T-cell (primary cell): ENCODE results near the gene RANGRF. TPM values are rescaled to one million over a fixed set of nuclear protein-coding genes. Genes with fewer than 3 reads are reported as not detected.
A peak's percentile ranks its signal among the peaks of the same experiment; 100 is the strongest.

Experiments used
- ATAC-seq, 4 experiments: fragments of 200-7000 bp in 3 of 4; fragments of 150-1000 bp in 1 of 4; cut with Tn5 transposase; replicated peaks in 1 of 4; 1 replicate in 3 of 4; 2 replicates in 1 of 4; pipeline ENCODE4 v1.10.0; 2021; ENCODE audit warnings: moderate library complexity in 3 of 4, mild to moderate bottlenecking in 2 of 4, moderate number of reproducible peaks in 1 of 4
- CTCF ChIA-PET, 2 donors: fragments of 300-600 bp; sonication (Branson Sonifier 250); formaldehyde crosslinking; loops; one replicate each; lab custom pipeline; 2022; ENCODE audit warnings: antibody characterized with exemption in 2 of 2; lab: Charles Lee
- POLR2A ChIA-PET, 2 donors: fragments of 300-600 bp; sonication (Branson Sonifier 250); formaldehyde crosslinking; loops; one replicate each; lab custom pipeline; 2022; ENCODE audit warnings: antibody characterized with exemption in 2 of 2; lab: Charles Lee
- DNase-seq, 35 experiments: peaks; one replicate each; pipeline versions ENCODE4 v3.0.0 to v3.0.0-alpha.2; 2013 to 2023
- H3K27ac ChIP-seq: one replicate; pipeline ENCODE4 v1.5.1; 2013; ENCODE audit warnings: low read length
- H3K27me3 ChIP-seq, 2 experiments: replicated peaks in 1 of 2; 1 replicate in 1 of 2; 2 replicates in 1 of 2; pipeline versions ENCODE4 v1.6.1 to v1.7.0; 2013; ENCODE audit warnings: low read length in 1 of 2, mixed read lengths in 1 of 2; ENCODE audit not compliant: control insufficient read depth in 2 of 2, insufficient read depth in 2 of 2; ENCODE audit errors: extremely low read depth in 1 of 2
- H3K36me3 ChIP-seq, 2 donors: 1 replicate in 1 of 2; 2 replicates in 1 of 2; pipeline versions ENCODE4 v1.6.1 to v1.7.0; 2013; ENCODE audit warnings: low read length in 1 of 2; ENCODE audit not compliant: control insufficient read depth in 2 of 2, insufficient read depth in 1 of 2; ENCODE audit errors: extremely low read depth in 1 of 2
- H3K4me1 ChIP-seq, 2 experiments: 1 replicate in 1 of 2; 2 replicates in 1 of 2; pipeline versions ENCODE4 v1.6.1 to v1.7.0; 2013; ENCODE audit warnings: low read length in 2 of 2, mixed read lengths in 1 of 2; ENCODE audit not compliant: insufficient read depth in 2 of 2, control insufficient read depth in 1 of 2; ENCODE audit errors: extremely low read depth in 1 of 2
- H3K4me3 ChIP-seq, 2 donors: 1 replicate in 1 of 2; 2 replicates in 1 of 2; pipeline versions ENCODE4 v1.5.1 to v1.7.0; 2013; ENCODE audit warnings: mild to moderate bottlenecking in 2 of 2, low read length in 1 of 2, moderate library complexity in 1 of 2; ENCODE audit not compliant: control insufficient read depth in 1 of 2; ENCODE audit errors: extremely low read depth in 1 of 2
- H3K9me3 ChIP-seq: 2 replicates; pipeline ENCODE4 v1.7.0; 2013
- H3K27ac Mint-ChIP-seq, 2 donors: one replicate each; pipeline ENCODE4 v1.8.0; 2020 to 2021; ENCODE audit warnings: mild to moderate bottlenecking in 2 of 2, mixed read lengths in 2 of 2
- H3K27me3 Mint-ChIP-seq, 2 donors: one replicate each; pipeline ENCODE4 v1.8.0; 2021 to 2022; ENCODE audit warnings: mixed read lengths in 2 of 2
- H3K36me3 Mint-ChIP-seq: one replicate; pipeline ENCODE4 v1.8.0; 2021; ENCODE audit warnings: mixed read lengths
- H3K4me1 Mint-ChIP-seq, 3 donors: one replicate each; pipeline ENCODE4 v1.8.0; 2020 to 2022; ENCODE audit warnings: mixed read lengths in 3 of 3, mild to moderate bottlenecking in 1 of 3
- H3K4me3 Mint-ChIP-seq, 3 donors: one replicate each; pipeline ENCODE4 v1.8.0; 2020 to 2022; ENCODE audit warnings: mild to moderate bottlenecking in 3 of 3, mixed read lengths in 3 of 3, moderate library complexity in 3 of 3
- H3K9me3 Mint-ChIP-seq, 3 donors: one replicate each; pipeline ENCODE4 v1.8.0; 2020 to 2022; ENCODE audit warnings: mixed read lengths in 3 of 3
- WGBS: methylation state at CpG from one replicate; pipeline ENCODE4 v1.1.5; 2013; ENCODE audit warnings: missing lambda C conversion rate; ENCODE audit not compliant: insufficient coverage; 5-methylcytosine and 5-hydroxymethylcytosine counted together
- total RNA-seq, 35 experiments: library from RNA in 6 of 35; stranded (reverse) in 6 of 35; fragments of 120-200 nt in 1 of 35; gene quantifications; one replicate each; pipeline versions ENCODE4 v1.2.1 to v1.2.4 and lab custom pipeline; 2013 to 2026

RANGRF gene
- total RNA-seq, 5 donors from 2014 or later (not counting 1 experiment from before 2014, with no cell fraction given), result 29.0 to 41.8 (median 40.9) TPM

GRCh38 chr17:8324132-8324531 is 35.7 kb downstream of the RANGRF start:
- Mint-ChIP-seq H3K4me1 (peaks cover 16 to 26% (median 25%) of the 10 kb centered on the region in 3 donors), H3K4me3 (no peak overlapping the region), H3K27ac (peak overlapping the region in 1 of 2 donors; percentile 28), H3K36me3 (no peaks in the 10 kb centered on the region), H3K27me3 (peaks cover 28 to 52% of the 10 kb centered on the region in 2 donors), H3K9me3 (no peaks in the 10 kb centered on the region)
- H3K9me3 ChIP-seq, result no peaks in the 10 kb centered on the region
- no peak overlapping the region for H3K4me3 ChIP-seq
- ATAC-seq, result no peak
- H3K4me1 ChIP-seq, result peaks cover 7 to 15% of the 10 kb centered on the region in 2 experiments
- DNase-seq, result no peak
- CTCF ChIA-PET, result no interaction called here
- H3K27me3 ChIP-seq, result peaks cover 2 to 65% of the 10 kb centered on the region in 2 experiments
- POLR2A ChIA-PET, result interaction anchor here in 1 of 2 donors (1.0 kb wide), 1 partner anchor 135 kb away, joined by 3 read pairs; no protein-coding TSS in a partner anchor
- WGBS, result 60% methylated on average over 1 of the region's 5 CpGs
- H3K36me3 ChIP-seq, result no peaks in the 10 kb centered on the region
- H3K27ac ChIP-seq, result no peak overlapping the region

- DNase-seq, result no peak
- POLR2A ChIA-PET, result interaction anchor here in 1 of 2 donors (1.0 kb wide), 1 partner anchor 134 kb away, joined by 3 read pairs; no protein-coding TSS in a partner anchor
- Histone ChIP-seq H3K27me3 (peaks cover 2 to 65% of the 10 kb centered on the region in 2 experiments), H3K4me3 (no peak overlapping the region), H3K36me3 (no peaks in the 10 kb centered on the region), H3K9me3 (no peaks in the 10 kb centered on the region), H3K27ac (no peak overlapping the region), H3K4me1 (peaks cover 7 to 15% of the 10 kb centered on the region in 2 experiments)
- Mint-ChIP-seq H3K36me3 (no peaks in the 10 kb centered on the region), H3K4me1 (peaks cover 16 to 26% (median 25%) of the 10 kb centered on the region in 3 donors), H3K4me3 (no peak overlapping the region), H3K27me3 (peaks cover 28 to 52% of the 10 kb centered on the region in 2 donors), H3K9me3 (no peaks in the 10 kb centered on the region), H3K27ac (no peak overlapping the region)
- ATAC-seq, result no peak
- CTCF ChIA-PET, result no interaction called here
- WGBS, result 87% methylated on average over 2 of the region's 5 CpGs
These were observed 36.5 kb downstream of the RANGRF start for GRCh38 chr17:8324923-8325322.

GRCh38 chr17:8326511-8327302 is 38.2 kb downstream of the RANGRF start:
- DNase-seq, result peak in 18 of 35 experiments; percentile 4 to 32 (median 18)
- peaks cover 28 to 48% of the 10 kb centered on the region in 2 donors for H3K27me3 Mint-ChIP-seq
- ChIA-PET POLR2A (no interaction called here), CTCF (interaction anchor here (0.6 kb wide), 2 partner anchors 83 to 168 kb away, joined by 6 to 7 read pairs; no protein-coding TSS in a partner anchor)
- WGBS, result 1% methylated on average over 36 of the region's 48 CpGs
- peaks cover 16 to 26% (median 25%) of the 10 kb centered on the region in 3 donors for H3K4me1 Mint-ChIP-seq
- peak overlapping the region; percentile 54 to 66 (median 61) for H3K4me3 Mint-ChIP-seq
- no peaks in the 10 kb centered on the region for H3K9me3 Mint-ChIP-seq
- Histone ChIP-seq H3K4me3 (peak overlapping the region; percentile 31 to 52), H3K36me3 (no peaks in the 10 kb centered on the region), H3K4me1 (peaks cover 7 to 15% of the 10 kb centered on the region in 2 experiments), H3K27ac (no peak overlapping the region), H3K27me3 (peaks cover 2 to 57% of the 10 kb centered on the region in 2 experiments), H3K9me3 (no peaks in the 10 kb centered on the region)
- no peak overlapping the region for H3K27ac Mint-ChIP-seq
- no peaks in the 10 kb centered on the region for H3K36me3 Mint-ChIP-seq
- ATAC-seq, result peak; percentile 65 to 72 (median 67)

GRCh38 chr17:8327303-8327649 is 38.8 kb downstream of the RANGRF start:
- Mint-ChIP-seq H3K4me1 (peaks cover 16 to 26% (median 25%) of the 10 kb centered on the region in 3 donors), H3K27me3 (peaks cover 28 to 53% of the 10 kb centered on the region in 2 donors), H3K36me3 (no peaks in the 10 kb centered on the region), H3K9me3 (no peaks in the 10 kb centered on the region), H3K27ac (no peak overlapping the region), H3K4me3 (peak overlapping the region; percentile 21 to 66 (median 28))
- Histone ChIP-seq H3K27me3 (peaks cover 2 to 55% of the 10 kb centered on the region in 2 experiments), H3K27ac (no peak overlapping the region), H3K36me3 (no peaks in the 10 kb centered on the region), H3K9me3 (no peaks in the 10 kb centered on the region), H3K4me3 (peak overlapping the region in 1 of 2 donors; percentile 52), H3K4me1 (peaks cover 7 to 15% of the 10 kb centered on the region in 2 experiments)
- ATAC-seq, result no peak
- POLR2A ChIA-PET, result no interaction called here
- CTCF ChIA-PET, result no interaction called here
- DNase-seq, result no peak
- WGBS, result 28% methylated on average over 9 of the region's 25 CpGs

GRCh38 chr17:8332128-8332527 is 43.7 kb downstream of the RANGRF start:
- Mint-ChIP-seq H3K27me3 (peaks cover 8 to 25% of the 10 kb centered on the region in 2 donors), H3K9me3 (no peaks in the 10 kb centered on the region), H3K36me3 (no peaks in the 10 kb centered on the region), H3K27ac (no peak overlapping the region), H3K4me1 (peaks cover 0 to 8% (median 5%) of the 10 kb centered on the region in 3 donors), H3K4me3 (no peak overlapping the region)
- ChIA-PET POLR2A (no interaction called here), CTCF (no interaction called here)
- Histone ChIP-seq H3K4me1 (peaks cover 0 to 4% of the 10 kb centered on the region in 2 experiments), H3K9me3 (no peaks in the 10 kb centered on the region), H3K27me3 (peaks cover 0 to 29% of the 10 kb centered on the region in 2 experiments), H3K36me3 (no peaks in the 10 kb centered on the region), H3K27ac (no peak overlapping the region), H3K4me3 (no peak overlapping the region)
- ATAC-seq, result no peak
- 80% methylated on average over 1 of the region's 2 CpGs for WGBS
- DNase-seq, result no peak

- Histone ChIP-seq H3K9me3 (no peaks in the 10 kb centered on the region), H3K27me3 (peaks cover 0 to 24% of the 10 kb centered on the region in 2 experiments), H3K36me3 (no peaks in the 10 kb centered on the region), H3K4me3 (no peak overlapping the region), H3K27ac (no peak overlapping the region), H3K4me1 (no peaks in the 10 kb centered on the region)
- H3K36me3 Mint-ChIP-seq, result no peaks in the 10 kb centered on the region
- ATAC-seq, result no peak
- H3K9me3 Mint-ChIP-seq, result no peaks in the 10 kb centered on the region
- H3K4me1 Mint-ChIP-seq, result peaks cover 0 to 4% (median under 1%) of the 10 kb centered on the region in 3 donors
- H3K27me3 Mint-ChIP-seq, result peaks cover 8 to 20% of the 10 kb centered on the region in 2 donors
- 90% methylated on average over 4 of the region's 5 CpGs for WGBS
- ChIA-PET CTCF (no interaction called here), POLR2A (no interaction called here)
- no peak overlapping the region for H3K27ac Mint-ChIP-seq
- H3K4me3 Mint-ChIP-seq, result no peak overlapping the region
- DNase-seq, result no peak
These were observed 44.2 kb downstream of the RANGRF start for GRCh38 chr17:8332688-8333087.
